Activated effector memory CD4-positive, alpha-beta T cell treated with Interleukin-2 at 50 U/mL for 16 hours (primary cell): Measurements from ENCODE around the gene RAX2.
"Not testable (repeated sequence)": the region's sequence is repeated elsewhere in the genome, so short reads cannot be mapped to it uniquely, and the experiment has no call there.

ENCODE experiments used
- DNase-seq: peaks from one replicate; pipeline ENCODE4 v3.0.0-alpha.2; 2020

RAX2 gene

DNA sequence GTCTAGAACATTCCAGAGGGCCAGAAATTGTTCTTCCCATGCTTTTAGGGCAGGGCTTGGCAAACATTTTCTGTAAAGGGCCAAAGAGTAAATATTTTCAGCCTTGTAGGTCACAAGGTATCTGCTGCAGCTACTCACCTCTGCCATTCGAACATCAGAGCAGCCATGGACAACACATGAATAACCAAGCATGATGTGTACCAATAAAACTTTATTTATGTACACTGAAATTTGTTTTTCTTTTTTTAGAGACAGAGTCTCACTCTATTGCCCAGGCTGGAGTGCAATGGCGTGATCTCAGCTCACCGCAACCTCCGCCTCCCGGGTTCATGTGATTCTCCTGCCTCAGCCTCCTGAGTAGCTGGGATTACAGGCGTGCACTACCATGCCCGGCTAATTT, 14.3 kb downstream of the RAX2 start:
- not testable (repeated sequence) for DNase-seq

GRCh38 chr19:3753631-3754410, 18.2 kb downstream of the RAX2 start:
- no peak for DNase-seq

DNA sequence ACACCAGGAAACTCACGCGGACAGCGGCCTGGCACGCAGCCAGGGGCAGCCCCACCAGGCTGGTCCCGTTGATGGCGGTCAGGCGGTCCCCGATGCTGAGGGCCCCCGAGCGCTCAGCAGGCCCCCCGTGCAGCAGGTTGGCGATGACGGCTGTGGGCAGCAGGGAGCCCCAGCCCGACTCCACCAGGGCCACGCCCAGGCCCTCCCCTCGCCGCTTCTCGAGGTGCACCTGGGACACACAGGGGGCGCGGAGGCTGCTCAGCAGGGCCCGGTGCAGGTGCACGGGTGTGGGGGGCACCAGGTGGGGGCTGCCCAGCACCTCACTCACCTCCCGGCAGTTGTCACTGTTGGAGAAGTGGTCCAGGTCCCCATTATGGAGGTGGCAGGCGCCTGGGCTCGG, 19.5 kb downstream of the RAX2 start:
- no peak for DNase-seq

GRCh38 chr19:3751236-3751635, 20.8 kb downstream of the RAX2 start:
- no peak for DNase-seq

GRCh38 chr19:3750211-3750610, 21.8 kb downstream of the RAX2 start:
- DNase-seq, result no peak

- no peak for DNase-seq
Observed at GRCh38 chr19:3748965-3749364, 23.1 kb downstream of the RAX2 start.

- DNase-seq, result no peak
Observed at GRCh38 chr19:3746371-3747056, 25.5 kb downstream of the RAX2 start.

DNA sequence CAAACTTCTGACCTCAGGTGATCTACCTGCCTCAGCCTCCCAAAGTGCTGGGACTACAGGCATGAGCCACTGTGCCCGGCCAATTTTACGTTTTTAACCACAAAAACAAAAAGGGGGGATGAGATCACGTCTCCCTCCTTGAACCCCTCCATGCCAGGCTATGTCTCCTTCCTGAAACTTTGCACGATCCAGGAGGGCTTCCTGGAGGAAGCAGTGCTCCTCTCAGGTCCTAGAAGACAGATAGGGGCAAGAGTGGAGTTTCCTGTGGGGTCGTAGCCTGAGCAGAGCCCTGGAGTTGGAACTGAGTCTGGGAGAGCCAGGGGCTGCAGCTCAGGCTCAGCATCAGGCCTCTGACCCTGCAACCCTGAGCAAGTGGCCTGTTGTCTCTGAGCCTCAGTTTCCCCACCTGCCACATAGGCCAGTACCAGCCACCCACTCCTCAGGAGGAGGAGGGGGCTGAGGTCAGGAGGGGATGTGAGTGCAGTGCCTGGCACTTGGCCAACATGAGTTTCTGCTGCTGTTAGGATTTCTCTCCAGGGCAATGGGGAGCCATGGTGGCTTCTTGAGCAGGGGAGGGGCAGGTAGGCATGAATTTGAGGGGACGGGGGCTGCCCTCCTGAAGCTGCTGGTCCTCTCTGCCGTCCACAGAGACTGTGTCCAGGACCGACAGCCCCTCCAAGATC, 26.5 kb downstream of the RAX2 start:
- no peak for DNase-seq

- no peak for DNase-seq
Observed at GRCh38 chr19:3743486-3743885, 28.5 kb downstream of the RAX2 start.

- no peak for DNase-seq
Observed at GRCh38 chr19:3740431-3740830, 31.6 kb downstream of the RAX2 start.

GRCh38 chr19:3738477-3739220, 33.4 kb downstream of the RAX2 start:
- no peak for DNase-seq

DNA sequence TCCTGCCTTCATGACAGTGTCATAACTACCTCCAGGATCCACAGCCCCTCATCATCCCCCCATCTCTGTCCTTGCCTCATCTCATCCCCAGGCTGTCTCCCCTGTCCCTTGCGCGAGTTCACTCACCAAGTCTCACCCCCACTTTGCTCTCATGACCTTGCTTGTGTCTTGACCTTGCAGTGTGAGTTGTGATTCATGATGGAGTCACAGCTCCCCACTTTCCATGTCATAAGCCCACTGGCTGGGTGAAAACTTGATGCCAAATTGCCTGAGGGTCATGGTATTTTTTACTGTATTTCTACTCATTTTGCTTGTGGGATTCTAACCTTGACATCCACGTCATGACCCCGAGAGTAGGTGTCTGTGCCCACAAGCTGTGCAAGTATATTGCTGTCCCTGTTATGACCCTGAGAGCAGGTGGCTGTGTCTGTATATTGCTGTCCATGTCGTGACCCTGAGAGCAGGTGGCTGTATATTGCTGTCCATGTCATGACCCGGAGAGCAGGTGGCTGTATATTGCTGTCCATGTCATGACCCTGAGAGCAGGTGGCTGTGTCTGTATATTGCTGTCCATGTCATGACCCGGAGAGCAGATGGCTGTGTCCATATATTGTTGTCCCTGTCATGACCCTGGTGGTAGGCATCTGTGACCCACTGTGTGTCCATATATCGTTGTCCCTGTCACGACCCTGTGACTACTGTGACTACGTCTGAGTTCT, 34.4 kb downstream of the RAX2 start:
- no peak for DNase-seq

DNA sequence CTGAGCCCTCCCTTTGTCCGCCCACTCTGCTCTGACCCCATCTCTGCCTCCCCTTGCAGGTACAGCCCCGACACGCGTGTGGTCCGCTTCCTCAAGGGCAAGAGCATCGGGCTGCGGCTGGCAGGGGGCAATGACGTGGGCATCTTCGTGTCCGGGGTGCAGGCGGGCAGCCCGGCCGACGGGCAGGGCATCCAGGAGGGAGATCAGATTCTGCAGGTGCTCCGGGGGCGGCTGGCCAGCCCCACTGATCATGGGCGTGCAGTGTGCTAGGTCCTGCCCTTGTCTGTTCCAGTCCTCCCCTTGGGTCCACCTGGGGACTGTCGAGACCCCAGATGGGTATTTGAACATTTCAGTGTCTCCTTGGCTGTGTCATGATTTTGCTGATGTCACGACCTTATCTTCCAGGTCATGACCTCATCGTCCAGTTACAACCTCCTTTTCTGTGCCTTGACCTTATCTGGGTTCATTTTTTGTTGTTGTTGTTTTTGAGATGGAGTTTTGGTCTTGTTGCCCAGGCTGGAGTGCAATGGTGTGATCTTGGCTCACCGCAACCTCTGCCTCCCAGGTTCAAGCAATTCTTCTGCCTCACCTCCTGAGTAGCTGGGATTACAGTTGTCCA, 35.8 kb downstream of the RAX2 start:
- no peak for DNase-seq

DNA sequence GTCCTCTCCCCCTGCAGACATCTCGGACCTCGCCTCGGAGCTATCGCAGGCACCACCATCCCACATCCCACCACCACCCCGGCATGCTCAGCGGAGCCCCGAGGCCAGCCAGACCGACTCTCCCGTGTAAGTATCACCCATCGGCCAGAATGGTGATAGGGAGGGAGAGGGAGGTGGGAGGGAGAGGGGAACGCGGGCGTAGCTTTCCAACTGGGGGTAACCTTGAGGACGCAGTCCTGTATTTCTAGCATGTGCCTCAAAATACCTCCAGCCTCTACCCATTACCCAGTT, 37.8 kb downstream of the RAX2 start:
- DNase-seq, result no peak

GRCh38 chr19:3733549-3734309, 38.3 kb downstream of the RAX2 start:
- no peak for DNase-seq

DNA sequence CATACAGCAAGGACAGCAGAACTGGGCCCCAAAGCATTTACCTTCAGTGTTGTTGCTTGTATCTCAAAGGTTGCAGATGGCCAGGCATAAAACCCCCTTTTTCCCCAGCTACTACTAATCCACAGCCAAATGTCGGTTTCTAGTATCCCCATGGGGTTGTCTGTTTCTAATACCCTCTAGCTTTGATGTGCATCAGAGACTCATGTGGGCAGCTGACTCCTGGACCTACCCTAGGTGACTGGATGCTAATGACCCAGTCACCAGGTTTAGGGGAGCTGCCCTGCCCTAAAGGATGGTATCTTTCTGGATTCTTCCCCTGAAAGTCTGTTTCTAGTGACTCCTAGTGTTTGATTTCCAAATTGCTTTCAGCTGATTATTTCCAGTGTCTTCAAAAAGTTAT, 39.9 kb downstream of the RAX2 start:
- no peak for DNase-seq

DNA sequence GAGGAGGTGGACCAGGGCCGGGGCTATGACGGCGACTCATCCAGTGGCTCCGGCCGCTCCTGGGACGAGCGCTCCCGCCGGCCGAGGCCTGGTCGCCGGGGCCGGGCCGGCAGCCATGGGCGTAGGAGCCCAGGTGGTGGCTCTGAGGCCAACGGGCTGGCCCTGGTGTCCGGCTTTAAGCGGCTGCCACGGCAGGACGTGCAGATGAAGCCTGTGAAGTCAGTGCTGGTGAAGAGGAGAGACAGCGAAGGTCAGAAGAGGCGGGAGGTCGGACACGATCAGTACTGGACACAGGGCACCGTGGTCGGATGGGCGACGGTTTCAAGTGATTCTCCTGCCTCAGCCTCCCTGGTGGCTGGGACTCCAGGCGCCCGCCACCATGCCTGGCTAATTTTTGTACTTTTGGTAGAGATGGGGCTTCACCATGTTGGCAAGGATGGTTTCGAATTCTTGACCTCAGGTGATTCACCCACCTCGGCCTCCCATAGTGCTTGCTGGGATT, 41.5 kb downstream of the RAX2 start:
- no peak for DNase-seq

DNA sequence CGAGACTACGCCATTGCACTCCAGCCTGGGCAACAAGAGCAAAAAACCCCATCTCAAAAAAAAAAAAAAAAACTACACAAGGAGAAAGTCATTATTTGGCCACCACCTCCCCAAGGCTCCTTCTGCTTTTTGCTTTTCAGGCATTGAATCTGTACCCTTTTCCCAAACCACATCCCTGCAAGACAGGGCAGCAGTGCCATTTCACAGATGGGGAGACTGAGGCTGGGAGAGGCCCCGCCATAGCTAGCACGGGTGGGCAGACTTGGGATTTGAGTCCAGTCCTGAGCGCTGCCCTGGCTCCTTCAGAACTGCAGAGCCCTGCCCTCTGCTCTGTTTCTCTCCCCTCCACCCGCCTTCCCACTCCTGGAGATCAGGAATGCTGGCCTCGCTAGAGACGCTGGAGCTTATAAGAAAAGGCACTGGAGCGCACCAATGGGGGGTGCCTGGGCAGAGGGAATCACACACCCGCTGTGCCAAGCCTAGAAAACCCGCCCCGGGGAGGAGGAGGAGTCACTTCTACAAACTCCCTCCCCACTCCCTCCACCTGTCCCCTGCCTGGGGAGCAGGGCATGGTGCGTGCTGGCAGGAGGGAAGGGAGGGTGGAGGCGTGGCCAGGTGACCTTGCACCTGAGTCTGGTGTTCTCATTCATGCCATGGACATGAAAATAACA, 46.3 kb downstream of the RAX2 start:
- no peak for DNase-seq

- DNase-seq, result no peak
Observed at GRCh38 chr19:3725121-3725520, 46.9 kb downstream of the RAX2 start.

- no peak for DNase-seq
Observed at GRCh38 chr19:3723883-3724282, 48.1 kb downstream of the RAX2 start.

DNA sequence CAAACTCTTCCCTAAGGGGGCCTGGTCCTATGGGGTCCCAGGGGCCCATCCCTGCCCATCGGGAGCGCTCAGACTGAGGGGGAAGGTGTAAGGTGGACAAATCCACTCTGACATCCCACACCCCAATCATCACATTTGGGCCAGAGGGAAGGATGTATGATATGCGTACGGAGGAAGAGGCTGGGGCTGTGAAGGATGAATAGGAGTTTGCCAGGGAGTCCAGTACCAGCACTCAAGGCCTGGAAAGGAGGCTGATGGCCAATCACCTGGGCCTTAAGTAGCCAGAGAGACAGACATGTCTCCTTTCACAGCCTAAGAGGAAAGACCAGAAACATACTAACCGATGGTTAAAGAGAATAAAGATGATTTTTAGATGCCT, 48.9 kb downstream of the RAX2 start:
- DNase-seq, result no peak
